ENCODE results near the gene PDE4D.

PDE4D gene

DNA sequence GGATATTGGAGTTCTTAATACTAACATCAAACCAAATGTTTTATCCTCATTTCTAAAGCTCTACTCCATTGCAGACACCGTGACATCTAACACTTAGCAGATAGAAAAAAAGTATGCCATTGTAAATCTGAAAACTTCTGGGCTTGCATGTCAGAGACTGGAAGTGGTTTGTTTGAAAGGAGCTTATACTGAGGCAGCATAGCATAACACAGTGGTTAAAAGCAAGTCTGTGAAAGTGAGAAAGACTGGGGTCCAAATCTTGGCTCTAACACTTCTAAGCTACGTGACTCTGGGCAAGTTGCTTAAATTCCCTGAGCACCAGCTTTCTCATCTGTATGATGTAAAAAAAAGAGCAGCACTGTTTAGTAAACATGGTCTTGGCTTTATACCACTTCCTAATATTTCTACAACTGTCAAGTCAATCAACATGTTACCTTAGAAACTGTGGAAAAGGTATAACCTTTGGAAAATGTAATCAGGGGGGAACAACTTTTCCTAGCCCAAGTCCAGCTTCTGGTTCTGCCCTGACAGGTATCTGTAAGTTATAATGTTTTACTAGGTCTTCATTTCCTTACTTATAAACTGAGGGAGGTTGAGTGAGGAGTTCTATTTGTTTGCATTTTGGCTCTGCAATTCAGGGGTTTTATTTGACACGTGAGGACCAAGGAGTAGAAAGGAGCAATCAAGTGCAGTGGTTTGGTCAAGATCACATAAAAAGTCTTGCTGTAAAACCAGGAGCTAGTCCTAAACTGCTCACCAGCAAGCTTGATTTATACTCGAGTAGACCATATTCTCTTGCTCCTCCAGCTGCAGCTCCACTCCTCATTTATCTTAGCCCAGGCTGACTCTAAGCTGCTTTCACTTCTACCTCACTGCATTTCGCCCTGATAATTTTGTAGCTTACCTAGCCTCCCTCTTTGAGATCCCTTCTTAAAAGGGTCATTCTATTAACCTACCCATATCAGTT lies 769.6 kb downstream of the PDE4D start:
- DNase-seq: peak; percentile 27

DNA sequence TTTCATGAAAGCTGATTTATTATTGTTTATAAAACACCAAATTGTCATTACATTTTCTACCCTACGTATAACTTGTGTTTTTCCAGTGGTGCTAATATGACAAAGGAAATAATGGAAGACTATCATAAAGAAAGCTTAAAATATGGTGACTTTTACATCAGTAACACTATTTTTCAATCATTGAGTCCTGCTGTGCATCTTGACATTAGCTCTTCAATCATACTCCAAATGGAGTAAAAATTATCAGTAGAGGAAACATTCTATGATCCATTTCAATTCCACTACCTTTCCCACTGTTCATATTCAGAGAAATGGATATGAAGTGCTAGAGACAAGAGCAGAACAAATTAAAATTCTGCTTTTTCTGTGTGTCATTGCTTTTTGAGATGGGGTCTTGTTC lies 774.0 kb downstream of the PDE4D start:
- no peak for DNase-seq

DNA sequence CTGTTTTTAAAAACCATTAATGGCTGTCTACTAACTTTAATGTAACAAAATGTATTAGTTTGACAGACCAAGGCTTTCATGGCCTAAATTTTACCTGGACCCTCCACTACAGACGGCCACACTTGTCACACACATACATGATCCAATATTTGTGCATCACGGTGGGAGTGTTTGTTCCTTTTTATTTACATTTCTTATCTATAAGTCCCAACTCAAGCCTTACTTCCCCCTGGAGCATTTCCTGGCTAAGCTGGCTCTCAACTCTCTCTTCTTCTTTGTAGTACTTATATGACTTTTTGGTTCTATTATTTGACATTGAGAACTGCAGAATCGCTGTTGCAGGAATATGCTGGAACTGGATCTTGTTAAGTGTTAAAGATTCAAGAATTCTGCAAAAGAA lies 776.2 kb downstream of the PDE4D start:
- no peak for DNase-seq

DNA sequence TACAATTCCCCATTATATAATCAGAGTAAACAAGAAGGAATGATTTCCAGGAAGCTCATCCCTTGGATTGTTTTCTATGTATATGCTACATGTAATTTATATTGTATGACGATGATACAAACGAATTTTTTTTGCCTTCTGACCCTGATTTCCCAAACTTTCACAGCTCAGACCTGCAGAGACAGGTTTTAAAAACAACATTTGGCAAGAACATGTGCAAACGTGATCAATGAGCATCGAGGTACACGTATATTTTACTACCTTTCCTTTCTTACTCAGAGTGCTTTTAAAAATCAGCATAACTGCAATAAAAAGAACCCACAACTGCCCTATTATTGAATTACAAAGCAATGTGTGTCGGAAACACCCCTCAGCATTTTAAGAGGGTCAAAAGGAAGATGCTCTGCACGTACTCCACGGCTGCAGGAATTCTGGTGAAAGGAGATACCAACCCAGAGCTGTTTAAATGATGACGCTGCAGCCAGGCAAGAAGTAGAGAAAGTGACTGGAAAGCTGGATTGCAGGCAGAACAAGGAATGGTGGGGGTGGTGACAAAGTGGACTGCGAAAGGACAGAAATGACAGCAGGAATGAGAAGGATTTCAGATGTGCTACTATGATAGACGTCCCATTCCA lies 777.2 kb downstream of the PDE4D start:
- DNase-seq: peak; percentile 27

DNA sequence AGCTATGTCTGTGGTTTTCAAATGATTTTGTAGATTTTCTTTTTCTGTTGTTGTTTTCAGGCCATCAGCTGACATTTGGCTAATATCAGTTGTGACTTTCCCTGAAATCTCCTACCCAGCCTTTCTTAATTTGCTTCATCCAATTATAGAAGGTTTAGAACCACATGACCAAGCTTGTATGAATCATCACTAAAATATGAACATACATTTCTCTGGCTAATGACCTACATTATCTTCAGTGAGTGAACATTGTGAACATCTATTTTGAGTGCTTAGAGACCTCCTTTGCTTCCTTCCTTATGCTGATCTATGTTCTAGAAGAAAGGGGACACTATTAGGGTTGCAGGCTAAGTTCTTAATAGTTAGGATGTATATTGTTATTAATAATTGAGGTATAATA lies 778.2 kb downstream of the PDE4D start:
- DNase-seq: no peak

DNA sequence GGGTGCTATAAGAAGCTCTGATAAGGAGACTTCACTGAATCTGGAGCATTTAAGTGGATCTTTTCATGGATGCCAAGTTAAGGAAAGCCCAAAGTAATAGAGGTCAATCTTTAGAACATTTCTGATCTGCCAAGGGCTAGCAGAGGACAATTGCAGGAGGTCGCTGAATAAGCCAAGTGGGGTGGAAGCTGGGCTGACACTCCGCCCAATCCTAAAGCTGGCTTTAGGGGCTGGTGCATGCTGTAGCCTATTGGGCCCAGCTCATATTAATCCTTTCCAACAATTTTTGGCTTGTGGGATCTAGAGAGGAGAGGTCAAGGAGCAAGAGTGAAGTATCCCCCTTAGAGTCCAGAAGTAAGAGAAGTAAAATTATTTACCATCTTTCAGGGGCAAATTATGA lies 784.1 kb downstream of the PDE4D start:
- DNase-seq: no peak

DNA sequence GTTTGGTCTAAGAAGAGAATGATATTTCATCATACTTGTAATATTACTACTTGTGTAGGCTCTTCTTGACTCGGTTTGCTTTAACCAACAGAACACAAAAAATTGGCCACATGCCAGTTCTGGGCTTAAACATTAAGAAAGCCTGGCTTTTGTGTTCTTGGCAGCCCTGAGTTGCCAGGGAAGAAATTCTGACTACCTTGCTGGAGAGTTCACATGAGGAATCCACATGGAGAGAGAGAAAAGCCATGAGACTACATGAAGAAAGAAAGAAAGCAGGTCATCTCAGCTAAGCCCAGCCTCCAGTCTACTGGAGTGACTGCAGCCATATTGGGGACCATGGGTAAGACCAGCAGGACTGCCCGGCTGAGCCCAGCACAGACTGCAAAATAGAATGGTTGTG lies 785.8 kb downstream of the PDE4D start:
- no peak for DNase-seq

DNA sequence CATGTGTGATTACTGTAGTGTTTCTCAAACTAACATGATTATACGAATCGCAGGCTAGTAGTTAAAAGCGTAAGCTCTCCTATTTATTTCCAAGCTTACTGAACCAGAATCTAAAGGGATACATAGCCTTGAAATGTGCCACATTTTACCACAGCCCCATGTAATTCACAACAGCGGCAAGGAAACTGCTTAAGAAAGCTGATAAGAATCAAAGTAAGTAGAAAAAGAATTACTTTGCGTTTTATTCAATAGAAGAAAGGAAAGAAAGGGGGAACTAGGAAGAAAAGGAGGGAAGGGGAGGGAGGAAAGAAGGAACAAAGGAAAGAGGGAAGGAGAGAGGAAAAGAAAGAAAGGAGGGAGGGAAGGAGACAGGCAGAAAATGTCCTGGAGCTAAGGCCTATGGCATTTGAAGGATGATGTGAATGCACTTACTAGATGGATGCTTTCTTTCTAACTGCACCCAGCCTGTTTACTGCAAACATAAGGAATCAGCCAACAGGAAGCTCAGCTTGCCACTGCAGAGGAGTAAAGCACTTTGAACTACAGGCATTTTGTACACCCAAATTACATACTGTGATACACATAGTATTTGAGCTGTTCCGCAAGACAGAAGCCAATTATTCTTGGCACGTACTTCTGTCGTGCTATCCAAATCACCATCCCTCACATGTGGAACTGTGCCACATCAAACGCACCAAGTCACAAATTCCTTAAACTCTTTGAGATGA lies 789.0 kb downstream of the PDE4D start:
- DNase-seq: peak; percentile 31

DNA sequence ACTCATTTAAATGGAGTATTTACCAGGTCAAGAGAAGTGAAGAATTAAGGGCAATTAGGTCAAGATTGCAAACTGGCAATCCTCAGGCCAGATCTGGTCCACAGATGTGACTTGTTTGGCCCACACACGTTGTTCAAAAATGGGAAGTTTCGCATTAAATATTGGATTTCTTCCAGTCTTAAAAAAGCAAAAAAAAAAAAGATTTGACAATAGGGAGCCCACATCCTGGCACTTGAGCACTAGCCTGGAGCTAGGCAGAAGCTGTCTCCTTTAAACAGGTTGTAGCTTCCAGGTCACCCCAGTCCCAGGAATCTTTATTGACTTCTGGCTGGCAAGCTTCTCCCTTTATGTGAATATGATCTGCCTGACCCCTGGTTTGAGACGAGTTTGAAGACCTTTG lies 790.2 kb downstream of the PDE4D start:
- no peak for DNase-seq

DNA sequence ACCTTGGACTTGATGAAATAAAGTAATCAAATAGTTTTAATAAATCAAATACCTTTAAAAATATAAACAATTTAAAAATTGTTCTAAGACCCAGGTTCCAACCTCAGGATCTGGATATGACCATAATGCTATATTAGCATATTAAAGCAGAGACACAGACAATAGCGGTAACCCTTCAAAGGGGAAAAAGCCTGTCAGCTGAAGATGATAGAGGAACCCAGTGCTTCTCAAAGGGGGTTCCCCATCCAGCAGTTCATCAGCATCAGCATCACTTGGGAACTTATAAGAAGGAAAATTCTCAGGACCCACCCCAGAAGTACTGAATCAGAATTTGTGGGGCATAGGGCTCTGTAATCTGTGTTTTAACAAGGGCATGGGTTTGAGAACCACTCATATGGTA lies 791.1 kb downstream of the PDE4D start:
- no peak for DNase-seq

DNA sequence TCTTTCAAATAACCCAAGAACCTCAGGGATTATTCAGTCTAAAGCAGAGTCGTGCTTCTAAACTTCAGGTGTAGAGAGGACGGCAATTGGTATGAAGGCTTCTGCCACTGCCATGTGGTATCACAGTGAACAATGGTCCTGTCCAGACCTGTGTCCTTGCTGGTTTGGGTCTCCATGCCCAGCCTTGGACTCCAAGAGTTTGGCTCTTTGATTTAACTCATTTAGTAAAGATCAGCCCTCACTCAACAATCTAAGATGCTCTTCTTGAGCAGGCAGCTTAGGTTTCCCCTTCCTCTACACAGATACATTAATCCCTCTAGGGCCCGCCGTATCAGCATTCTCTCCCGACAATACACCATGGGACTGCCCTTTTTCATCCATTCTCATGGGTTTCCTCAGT lies 792.7 kb downstream of the PDE4D start:
- DNase-seq: no peak

DNA sequence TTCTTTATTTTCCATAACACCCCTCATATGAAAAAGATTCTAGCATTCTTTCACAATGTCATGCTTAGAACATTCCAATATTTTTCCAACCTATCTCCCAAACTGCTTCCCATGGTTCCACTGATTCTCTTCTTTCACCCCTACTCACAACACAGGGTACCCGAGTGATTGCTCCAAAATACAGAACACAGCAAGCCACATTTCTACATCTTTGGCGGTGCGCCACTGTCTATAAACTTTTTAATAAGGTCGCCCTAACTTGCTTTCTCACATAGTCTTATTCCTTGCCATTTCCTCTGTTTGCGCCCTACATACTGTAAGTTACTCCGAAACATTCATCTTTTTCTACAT lies 793.6 kb downstream of the PDE4D start:
- DNase-seq: no peak

DNA sequence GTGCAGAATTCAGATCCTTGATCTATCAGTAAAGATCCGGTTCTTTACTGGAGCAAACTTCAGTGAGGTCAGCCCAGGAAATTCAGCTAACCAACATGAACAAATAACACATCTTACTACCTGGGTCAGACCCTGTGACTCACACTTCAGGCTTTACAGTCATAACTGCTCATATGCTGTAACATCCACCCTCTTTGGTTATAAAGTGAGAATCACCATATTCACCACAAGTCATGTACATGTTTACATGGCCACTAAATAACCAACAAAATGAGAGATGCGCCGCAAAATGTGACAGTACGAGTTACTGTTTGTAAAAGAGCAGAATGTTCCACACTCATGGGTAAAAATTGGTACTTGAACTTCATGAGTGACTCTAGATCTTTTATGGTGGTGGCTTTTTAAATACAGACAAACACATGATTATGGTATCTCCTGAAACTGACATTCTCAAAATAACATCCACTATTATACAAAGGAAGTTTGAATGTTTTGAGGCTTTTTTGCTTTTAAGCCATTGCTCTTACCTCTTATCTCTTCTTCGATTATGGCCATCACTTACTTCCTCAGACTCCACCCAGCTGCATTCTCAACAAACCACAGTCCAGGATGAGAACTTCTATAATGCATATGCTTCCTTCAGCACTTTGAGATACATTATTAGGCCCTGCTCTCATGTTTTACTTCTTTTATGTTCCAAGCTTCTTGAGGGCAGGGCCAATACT lies 794.1 kb downstream of the PDE4D start:
- no peak for DNase-seq

DNA sequence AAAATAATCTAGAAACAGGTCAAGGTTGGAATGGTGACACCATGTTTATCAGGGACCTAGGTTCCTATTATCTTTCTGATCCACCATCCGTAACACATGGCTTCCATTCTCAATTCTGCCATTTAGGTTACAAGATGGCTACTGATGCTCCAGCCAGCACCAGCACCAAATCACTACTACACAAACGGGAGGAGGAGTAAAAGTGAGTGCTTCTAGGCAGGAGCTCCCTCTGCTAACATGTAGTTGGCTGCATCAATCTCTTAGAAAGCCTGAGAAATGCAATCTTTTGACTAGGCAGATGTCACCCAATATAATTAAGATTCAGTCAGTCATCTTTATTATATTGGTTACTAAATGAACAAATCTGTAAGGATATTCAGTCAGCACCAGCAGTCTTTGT lies 794.8 kb downstream of the PDE4D start:
- DNase-seq: no peak

DNA sequence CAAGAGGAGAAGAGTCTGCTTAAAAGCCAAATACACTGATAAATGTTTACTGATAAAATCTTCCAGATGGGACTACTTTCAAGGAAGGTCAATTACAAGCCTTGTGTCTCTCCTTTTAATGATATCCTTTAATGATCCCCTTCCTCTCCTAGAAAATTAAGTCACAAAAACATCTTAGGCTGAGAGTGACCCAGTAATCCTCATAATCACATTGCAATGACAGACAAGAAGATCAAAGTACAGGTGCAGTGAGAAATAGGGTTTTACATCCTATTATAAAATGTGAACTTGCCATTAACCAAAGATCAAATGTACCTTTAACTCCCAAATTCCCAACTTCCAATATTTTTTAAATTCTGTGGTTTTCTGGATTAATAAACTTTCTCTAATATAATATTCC lies 795.8 kb downstream of the PDE4D start:
- peak; percentile 10 for DNase-seq

DNA sequence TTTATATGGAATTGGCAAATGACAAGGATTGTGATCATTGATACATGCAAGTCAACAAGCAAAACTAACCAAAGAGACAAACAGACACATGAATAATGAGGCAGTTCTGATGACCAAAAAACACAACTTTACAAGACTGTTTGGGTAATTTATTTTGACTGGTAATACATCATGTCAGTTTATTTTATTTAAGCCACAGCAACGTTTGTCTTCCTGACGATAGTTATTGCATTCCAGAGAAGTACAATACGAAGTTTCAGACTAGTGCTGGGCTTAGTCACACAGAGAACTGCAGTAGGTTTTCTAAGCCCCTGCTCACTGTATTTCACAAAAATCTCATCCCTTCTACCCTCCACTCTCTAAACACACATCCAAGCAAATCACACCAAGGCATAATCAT lies 796.4 kb downstream of the PDE4D start:
- no peak for DNase-seq

DNA sequence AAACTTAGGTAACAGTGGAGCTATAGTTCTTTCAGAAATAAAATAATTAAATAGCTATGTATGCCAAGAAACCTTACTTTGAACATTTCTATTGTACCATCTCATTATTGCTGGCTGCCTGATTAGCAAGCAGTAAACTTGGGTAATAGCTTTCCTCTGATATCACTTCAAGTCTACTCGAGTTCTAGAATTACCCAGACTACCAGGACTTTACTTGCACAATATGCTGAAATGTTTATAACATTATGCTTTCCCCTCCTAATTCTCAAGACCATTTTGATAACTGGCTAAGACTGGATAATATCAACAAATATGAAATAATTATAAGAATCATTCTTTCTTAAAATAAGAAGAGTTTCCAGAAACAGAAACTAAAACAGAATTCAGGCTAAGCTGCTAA lies 798.0 kb downstream of the PDE4D start:
- no peak for DNase-seq

DNA sequence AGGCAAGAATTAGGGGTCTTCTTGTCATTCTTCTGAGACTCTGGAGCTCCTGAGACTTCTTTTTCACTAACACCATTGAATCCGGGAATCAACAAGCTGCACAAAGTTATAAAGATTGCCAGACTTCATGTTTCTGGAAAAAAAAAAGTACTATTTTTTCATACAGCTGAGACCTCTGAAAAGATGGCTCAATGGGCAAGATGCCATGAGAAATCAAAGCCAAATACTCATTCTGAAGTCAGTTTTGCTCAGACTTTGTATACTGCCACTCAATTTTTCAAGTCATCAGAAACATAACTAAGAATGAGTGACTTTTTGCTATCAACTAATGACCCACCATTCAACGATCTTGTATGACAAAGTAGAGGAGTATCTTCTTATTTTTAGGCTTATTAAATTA lies 798.7 kb downstream of the PDE4D start:
- no peak for DNase-seq

DNA sequence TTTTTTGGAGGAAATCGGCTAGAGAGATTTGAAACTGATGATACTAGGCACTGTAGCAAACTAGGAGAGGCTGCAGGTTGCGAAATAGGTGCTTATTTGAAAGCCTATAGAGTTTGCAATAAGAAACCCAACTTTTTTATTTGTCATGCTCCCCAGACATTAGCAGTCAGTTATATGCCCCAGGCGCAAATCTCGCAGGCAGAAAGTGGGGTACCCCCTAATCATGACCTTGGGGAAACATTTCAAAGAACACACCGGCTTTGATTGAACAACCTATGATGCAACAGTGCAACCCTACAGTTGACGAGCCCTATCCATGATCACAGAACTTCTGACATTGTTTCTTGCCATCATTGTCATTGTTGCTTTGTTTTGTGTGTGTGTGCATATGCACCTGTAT lies 800.2 kb downstream of the PDE4D start:
- DNase-seq: no peak

DNA sequence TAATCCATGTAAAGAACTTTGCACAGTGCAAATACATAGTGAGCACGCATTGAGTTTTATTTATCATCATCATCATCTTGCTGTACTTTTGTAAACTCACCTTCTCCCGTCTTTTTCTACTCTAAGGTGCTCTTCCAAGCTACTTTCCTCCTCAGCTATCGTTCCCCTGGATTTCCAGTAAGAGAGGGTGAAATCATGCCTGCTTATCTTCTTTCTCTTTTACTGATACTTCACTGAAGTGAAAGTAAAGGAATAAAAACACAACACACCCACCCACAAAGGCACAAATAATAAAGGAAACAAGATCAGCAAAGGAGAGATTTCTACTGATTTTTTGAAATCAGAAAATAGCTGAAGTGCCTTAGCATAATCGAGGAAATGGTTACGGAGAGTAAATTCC lies 800.8 kb downstream of the PDE4D start:
- no peak for DNase-seq

DNA sequence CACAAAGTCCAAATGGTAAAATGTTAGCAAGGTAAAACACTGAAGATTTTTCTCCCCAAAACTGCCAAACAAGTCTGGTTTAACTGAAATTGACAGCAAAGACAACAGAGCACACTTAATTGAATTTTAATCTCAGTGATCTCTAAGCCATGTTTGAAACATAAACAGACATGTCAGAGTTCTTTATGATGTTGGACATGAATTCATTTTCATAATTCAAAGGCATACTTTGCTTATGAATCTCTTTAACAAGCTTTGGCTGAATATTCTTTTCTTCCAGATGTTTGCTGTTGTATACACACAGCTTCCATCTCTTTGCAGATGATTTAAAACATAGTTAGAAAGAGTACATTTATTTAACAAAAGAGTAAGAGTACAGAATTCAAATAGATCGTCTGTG lies 801.6 kb downstream of the PDE4D start:
- no peak for DNase-seq

DNA sequence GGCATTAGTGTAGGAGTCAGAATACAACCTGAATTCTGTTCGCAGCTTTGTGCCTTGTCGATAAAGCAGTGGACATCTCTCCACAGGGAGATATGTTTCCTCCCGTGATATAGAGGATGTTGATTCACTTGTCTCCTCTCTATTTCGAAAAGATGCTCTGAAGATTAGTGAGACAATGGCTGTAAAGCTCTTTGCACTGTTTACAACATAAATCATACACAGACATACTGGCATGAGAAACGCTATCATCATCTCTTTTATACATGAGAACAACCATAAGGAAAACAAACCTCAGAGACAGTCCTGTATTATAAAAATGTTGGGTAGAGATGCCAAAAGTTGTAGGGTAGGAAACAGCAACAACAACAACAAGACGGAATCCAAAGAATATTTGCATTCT lies 803.2 kb downstream of the PDE4D start:
- DNase-seq: no peak

DNA sequence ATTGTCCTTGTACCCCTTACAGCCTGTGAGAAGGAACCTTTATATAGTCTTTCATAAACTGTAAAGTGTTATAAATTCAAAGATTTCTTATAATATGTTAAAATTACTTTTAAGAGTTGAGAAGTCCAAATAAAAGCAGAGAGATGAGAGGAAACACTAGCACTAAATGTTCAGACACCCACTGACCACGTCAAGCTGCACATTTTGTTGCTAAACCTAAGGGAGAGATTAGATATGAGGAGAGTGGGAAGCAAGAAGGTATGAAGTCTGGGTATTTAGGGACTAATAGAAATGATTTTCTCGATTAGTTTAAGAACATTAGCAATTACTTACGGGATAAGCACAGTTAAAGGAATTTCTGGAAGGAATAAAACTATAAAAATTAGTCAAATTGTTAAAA lies 803.8 kb downstream of the PDE4D start:
- no peak for DNase-seq

Measured in NCI-H2227 treated with DMSO at 0.1 percent for 48 hours (cell line).